Mesenchymal stem cell (in vitro differentiated cells and primary cell): ENCODE data around the gene SRSF4.

ENCODE experiments used
- DNase-seq: peaks from one replicate; pipeline ENCODE4 v3.0.0-alpha.2; 2013
- H2AFZ ChIP-seq: one replicate; pipeline ENCODE4 v1.6.1; 2013; ENCODE audit warnings: low read depth, mild to moderate bottlenecking, control low read depth, inconsistent platforms, low read length, moderate library complexity
- H2AK5ac ChIP-seq: 2 replicates; pipeline ENCODE4 v1.6.1; 2013; ENCODE audit warnings: low read length, moderate library complexity, mild to moderate bottlenecking, inconsistent platforms; ENCODE audit not compliant: severe bottlenecking
- H2BK120ac ChIP-seq: one replicate; pipeline ENCODE4 v1.6.1; 2013; ENCODE audit warnings: low read depth, mild to moderate bottlenecking, inconsistent platforms, low read length, moderate library complexity
- H2BK12ac ChIP-seq, 2 experiments: one replicate each; pipeline ENCODE4 v1.6.1; 2013; ENCODE audit warnings: inconsistent platforms in 2 of 2, low read length in 2 of 2, mild to moderate bottlenecking in 2 of 2, moderate library complexity in 2 of 2, control low read depth in 1 of 2
- H2BK15ac ChIP-seq: one replicate; pipeline ENCODE4 v1.6.1; 2013; ENCODE audit warnings: mild to moderate bottlenecking, low read depth, inconsistent platforms; ENCODE audit not compliant: poor library complexity, severe bottlenecking
- H2BK5ac ChIP-seq: 2 replicates; pipeline ENCODE4 v1.6.1; 2013; ENCODE audit warnings: low read depth, mild to moderate bottlenecking, low read length, control low read depth, inconsistent platforms; ENCODE audit not compliant: poor library complexity, severe bottlenecking
- H3K14ac ChIP-seq, 2 experiments: one replicate each; pipeline ENCODE4 v1.6.1; 2013; ENCODE audit warnings: inconsistent platforms in 2 of 2, low read length in 2 of 2, control low read depth in 1 of 2, mild to moderate bottlenecking in 1 of 2, moderate library complexity in 1 of 2
- H3K18ac ChIP-seq, 2 experiments: one replicate each; pipeline ENCODE4 v1.6.1; 2013; ENCODE audit warnings: inconsistent platforms in 2 of 2, low read length in 2 of 2, control low read depth in 1 of 2, low read depth in 1 of 2, mild to moderate bottlenecking in 1 of 2
- H3K23ac ChIP-seq, 2 experiments: one replicate each; pipeline ENCODE4 v1.6.1; 2013; ENCODE audit warnings: inconsistent platforms in 2 of 2, low read length in 2 of 2, mild to moderate bottlenecking in 2 of 2, moderate library complexity in 2 of 2, control low read depth in 1 of 2
- H3K27ac ChIP-seq: 2 replicates; pipeline ENCODE4 v1.5.1; 2013; ENCODE audit warnings: mild to moderate bottlenecking, moderate library complexity, low read length, control low read depth, inconsistent platforms; ENCODE audit not compliant: poor library complexity, severe bottlenecking
- H3K27me3 ChIP-seq, 2 experiments: 2 replicates each; pipeline versions ENCODE4 v1.6.1 to v1.7.0; 2013; ENCODE audit warnings: low read length in 2 of 2, mild to moderate bottlenecking in 2 of 2, moderate library complexity in 2 of 2, control low read depth in 1 of 2, inconsistent platforms in 1 of 2; ENCODE audit not compliant: control insufficient read depth in 1 of 2, insufficient read depth in 1 of 2
- H3K36me3 ChIP-seq, 2 experiments: 2 replicates each; pipeline versions ENCODE4 v1.6.1 to v1.7.0; 2013; ENCODE audit warnings: low read length in 2 of 2, control low read depth in 1 of 2, inconsistent platforms in 1 of 2, low read depth in 1 of 2, mild to moderate bottlenecking in 1 of 2; ENCODE audit not compliant: insufficient read depth in 2 of 2, control insufficient read depth in 1 of 2
- H3K4ac ChIP-seq, 2 experiments: one replicate each; pipeline ENCODE4 v1.6.1; 2013; ENCODE audit warnings: inconsistent platforms in 2 of 2, low read length in 2 of 2, mild to moderate bottlenecking in 2 of 2, moderate library complexity in 2 of 2, control low read depth in 1 of 2, low read depth in 1 of 2
- H3K4me1 ChIP-seq: 2 replicates; pipeline ENCODE4 v1.6.1; 2013; ENCODE audit warnings: low read depth, low read length, control low read depth; ENCODE audit not compliant: control insufficient read depth, insufficient read depth
- H3K4me2 ChIP-seq: 2 replicates; pipeline ENCODE4 v1.6.1; 2013; ENCODE audit warnings: low read length, mild to moderate bottlenecking, inconsistent platforms; ENCODE audit not compliant: poor library complexity, severe bottlenecking
- H3K4me3 ChIP-seq, 2 experiments: 2 replicates each; pipeline versions ENCODE4 v1.5.1 to v1.7.0; 2013; ENCODE audit warnings: low read length in 2 of 2, mild to moderate bottlenecking in 2 of 2, control low read depth in 1 of 2, low read depth in 1 of 2; ENCODE audit not compliant: insufficient read depth in 1 of 2
- H3K79me1 ChIP-seq: replicated peaks from 2 replicates; pipeline ENCODE4 v1.6.1; 2013; ENCODE audit warnings: mild to moderate bottlenecking, control low read depth, low read length, inconsistent platforms; ENCODE audit not compliant: poor library complexity, severe bottlenecking
- H3K9ac ChIP-seq: 2 replicates; pipeline ENCODE4 v1.7.0; 2013; ENCODE audit warnings: mild to moderate bottlenecking, low read length, moderate library complexity
- H3K9me3 ChIP-seq: 2 replicates; pipeline ENCODE4 v1.7.0; 2013; ENCODE audit warnings: mild to moderate bottlenecking, low read length; ENCODE audit not compliant: control insufficient read depth
- H4K8ac ChIP-seq: one replicate; pipeline ENCODE4 v1.6.1; 2013; ENCODE audit warnings: inconsistent platforms, mild to moderate bottlenecking, low read length, moderate library complexity
- H4K91ac ChIP-seq: one replicate; pipeline ENCODE4 v1.6.1; 2013; ENCODE audit warnings: mild to moderate bottlenecking, low read length, inconsistent platforms
- WGBS: methylation state at CpG from one replicate; pipeline ENCODE4 v1.1.7; 2013; ENCODE audit warnings: mixed read lengths; 5-methylcytosine and 5-hydroxymethylcytosine counted together

The SRSF4 gene

DNA sequence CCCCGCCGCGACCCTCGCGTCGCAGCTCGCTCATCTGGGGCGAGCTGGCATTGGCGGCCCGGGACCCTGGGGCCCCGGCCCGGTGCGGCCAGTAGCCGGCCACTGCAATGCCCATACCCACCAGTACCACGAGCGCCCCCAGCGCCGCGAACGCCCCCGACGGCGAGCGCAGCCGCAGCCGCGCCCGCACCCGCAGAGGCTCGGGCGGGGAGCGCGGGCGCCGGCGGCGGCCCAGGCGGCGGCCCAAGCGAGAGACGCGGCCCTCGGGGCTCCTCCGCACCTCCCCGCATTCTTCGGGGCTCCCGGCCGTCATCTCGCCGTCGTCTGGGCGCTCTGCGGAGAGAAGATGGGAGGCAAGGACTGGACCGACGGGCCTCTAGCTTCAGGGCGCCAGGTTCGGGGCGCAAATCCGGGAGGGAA, 60.2 kb downstream of the SRSF4 start:
- Histone ChIP-seq H2BK12ac (no peak overlapping the region), H2AFZ (peak overlapping the region; percentile 60), H3K18ac (peak overlapping the region; percentile 27 to 46), H3K9me3 (no peaks in the 10 kb centered on the region), H2BK5ac (no peak overlapping the region), H3K9ac (peak overlapping the region; percentile 96), H3K4me1 (peaks cover 29% of the 10 kb centered on the region), H3K27me3 (no peaks in the 10 kb centered on the region), H3K79me1 (peaks cover 17% of the 10 kb centered on the region), H3K4ac (no peak overlapping the region), H2BK15ac (peak overlapping the region; percentile 13), H3K14ac (no peak overlapping the region), H2AK5ac (no peak overlapping the region), H4K91ac (no peak overlapping the region), H3K4me3 (peak overlapping the region; percentile 71 to 89), H3K4me2 (peak overlapping the region; percentile 94), H2BK120ac (no peak overlapping the region), H3K27ac (no peak overlapping the region), H3K36me3 (peaks cover 16 to 19% of the 10 kb centered on the region in 2 experiments), H4K8ac (peak overlapping the region; percentile 88), H3K23ac (no peak overlapping the region)
- peak; percentile 11 for DNase-seq
- WGBS: 8% methylated on average over 53 of the region's 59 CpGs

DNA sequence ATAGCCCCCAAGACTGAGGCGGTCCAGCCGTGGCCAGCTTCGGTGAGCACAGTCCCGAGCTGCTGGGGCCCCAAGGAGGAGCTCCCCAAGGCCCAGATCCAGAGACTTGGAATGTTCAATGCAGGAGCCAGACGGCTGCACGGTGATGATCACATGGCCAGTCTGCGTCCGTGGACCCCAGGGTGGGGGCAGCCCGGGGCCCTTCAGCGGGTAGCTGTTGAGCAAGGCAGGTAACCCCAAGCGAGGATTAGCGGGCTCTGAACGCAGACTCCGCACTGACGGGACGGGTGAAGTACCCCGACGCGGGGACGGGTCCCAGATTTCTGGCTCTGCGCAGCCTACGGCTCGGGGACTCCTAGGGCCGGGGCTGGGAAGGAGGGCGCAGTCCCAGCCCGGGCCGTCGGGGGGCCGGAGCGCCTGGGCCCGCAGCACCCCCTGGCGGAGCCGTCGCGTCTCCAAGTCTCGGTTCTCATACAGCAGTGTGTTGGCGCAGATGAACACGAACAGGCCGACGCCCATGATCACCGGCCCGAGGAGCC, 60.7 kb downstream of the SRSF4 start:
- Histone ChIP-seq H4K8ac (peak overlapping the region; percentile 40), H4K91ac (no peak overlapping the region), H2BK12ac (no peak overlapping the region), H2BK5ac (no peak overlapping the region), H3K4me3 (peak overlapping the region; percentile 24 to 71), H3K27me3 (no peaks in the 10 kb centered on the region), H3K4me1 (peaks cover 29% of the 10 kb centered on the region), H3K9ac (peak overlapping the region; percentile 96), H2AFZ (no peak overlapping the region), H2BK120ac (no peak overlapping the region), H3K9me3 (no peaks in the 10 kb centered on the region), H3K79me1 (peaks cover 17% of the 10 kb centered on the region), H3K4me2 (no peak overlapping the region), H2BK15ac (no peak overlapping the region), H3K36me3 (peaks cover 16 to 19% of the 10 kb centered on the region in 2 experiments), H3K18ac (peak overlapping the region in 1 of 2 experiments; percentile 27), H3K4ac (no peak overlapping the region), H3K14ac (no peak overlapping the region), H3K27ac (no peak overlapping the region), H3K23ac (no peak overlapping the region), H2AK5ac (no peak overlapping the region)
- 64% methylated on average over 34 of the region's 42 CpGs for WGBS
- DNase-seq: peak; percentile 48

DNA sequence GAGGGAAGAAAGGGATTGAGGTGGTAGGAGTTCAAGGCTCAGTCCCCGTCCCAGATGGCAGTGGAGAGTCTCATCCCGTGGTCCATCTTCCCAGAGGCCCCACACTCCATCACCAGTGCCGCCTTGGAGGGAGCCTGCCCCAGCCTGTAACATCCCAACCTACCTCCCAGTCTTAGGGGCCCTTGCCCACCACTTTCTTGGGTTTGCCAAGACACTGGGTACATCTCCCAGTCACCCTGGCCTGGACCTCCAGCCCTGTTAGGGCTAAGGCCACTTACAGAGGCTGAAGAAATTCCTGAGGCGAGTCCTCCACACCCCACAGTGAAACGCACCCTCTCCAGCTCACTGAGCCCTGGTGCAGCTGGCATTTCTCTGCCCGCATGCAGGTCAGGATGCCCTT, 61.3 kb downstream of the SRSF4 start:
- H3K9ac ChIP-seq: no peak overlapping the region
- H3K79me1 ChIP-seq: peaks cover 17% of the 10 kb centered on the region
- H2BK15ac ChIP-seq: no peak overlapping the region
- H3K36me3 ChIP-seq: peaks cover 20 to 23% of the 10 kb centered on the region in 2 experiments
- H3K14ac ChIP-seq: no peak overlapping the region
- no peak overlapping the region for H3K4ac ChIP-seq
- no peak overlapping the region for H2AK5ac ChIP-seq
- 98% methylated on average over 6 of the region's 6 CpGs for WGBS
- H3K9me3 ChIP-seq: no peaks in the 10 kb centered on the region
- H3K4me3 ChIP-seq: no peak overlapping the region
- no peak overlapping the region for H3K18ac ChIP-seq
- no peak for DNase-seq
- no peak overlapping the region for H2BK12ac ChIP-seq
- no peak overlapping the region for H4K8ac ChIP-seq
- no peaks in the 10 kb centered on the region for H3K27me3 ChIP-seq
- H2BK120ac ChIP-seq: no peak overlapping the region
- H3K4me2 ChIP-seq: no peak overlapping the region
- no peak overlapping the region for H2AFZ ChIP-seq
- peaks cover 29% of the 10 kb centered on the region for H3K4me1 ChIP-seq
- H3K27ac ChIP-seq: no peak overlapping the region
- no peak overlapping the region for H4K91ac ChIP-seq
- no peak overlapping the region for H3K23ac ChIP-seq
- H2BK5ac ChIP-seq: no peak overlapping the region

DNA sequence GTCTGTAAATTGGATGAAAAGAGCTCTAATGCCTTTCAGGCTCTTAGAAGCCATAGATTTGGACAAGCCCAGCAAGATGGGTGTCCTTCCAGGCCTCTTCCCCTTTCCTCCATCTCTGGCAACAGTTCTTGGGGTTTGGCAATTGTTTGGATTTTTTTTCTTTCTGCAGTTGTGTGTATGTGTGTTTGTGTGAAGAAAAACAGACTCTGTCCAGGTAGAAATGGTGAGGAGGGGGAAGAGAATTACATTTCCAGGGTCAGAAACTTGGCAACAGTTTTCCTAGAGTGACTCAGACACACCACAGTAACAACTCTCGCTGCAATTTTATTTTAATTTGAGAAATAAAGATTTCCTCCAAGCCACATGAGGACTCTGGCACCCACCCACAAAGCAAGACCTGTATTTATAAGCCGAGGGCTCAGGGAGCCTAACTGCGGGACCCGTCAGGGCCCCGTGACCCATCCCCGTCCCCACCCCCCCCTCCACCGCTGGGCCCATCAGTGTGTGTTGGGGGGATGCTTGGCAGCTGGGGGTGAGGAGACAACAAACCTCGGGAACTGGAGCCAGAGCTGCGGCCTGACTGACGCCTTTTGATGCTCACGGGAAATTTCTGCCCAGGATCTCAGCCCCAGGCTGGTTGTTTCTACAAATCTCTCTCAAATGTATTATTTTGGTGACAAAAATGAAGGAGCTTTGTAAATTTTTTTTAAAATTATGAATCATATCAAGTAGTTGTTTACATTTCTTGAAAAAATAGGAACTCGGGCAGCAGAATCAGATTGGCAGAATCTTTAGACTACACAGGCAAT, 62.4 kb downstream of the SRSF4 start:
- no peak overlapping the region for H3K18ac ChIP-seq
- H2BK12ac ChIP-seq: no peak overlapping the region
- H2BK5ac ChIP-seq: no peak overlapping the region
- H3K14ac ChIP-seq: no peak overlapping the region
- peaks cover 25% of the 10 kb centered on the region for H3K4me1 ChIP-seq
- no peak overlapping the region for H2AK5ac ChIP-seq
- no peak overlapping the region for H3K4me2 ChIP-seq
- H2BK15ac ChIP-seq: no peak overlapping the region
- DNase-seq: no peak
- H3K4ac ChIP-seq: no peak overlapping the region
- no peak overlapping the region for H4K8ac ChIP-seq
- no peak overlapping the region for H3K27ac ChIP-seq
- no peak overlapping the region for H2BK120ac ChIP-seq
- H3K79me1 ChIP-seq: peaks cover 17% of the 10 kb centered on the region
- H3K36me3 ChIP-seq: peaks cover 20 to 23% of the 10 kb centered on the region in 2 experiments
- 86% methylated on average over 4 of the region's 12 CpGs for WGBS
- H3K4me3 ChIP-seq: no peak overlapping the region
- no peak overlapping the region for H3K23ac ChIP-seq
- no peak overlapping the region for H4K91ac ChIP-seq
- H2AFZ ChIP-seq: no peak overlapping the region
- H3K27me3 ChIP-seq: no peaks in the 10 kb centered on the region
- H3K9ac ChIP-seq: peak overlapping the region; percentile 19
- H3K9me3 ChIP-seq: no peaks in the 10 kb centered on the region
